Adrenal gland (tissue), 12 donors: ENCODE data around the gene MLC1. TPM values are rescaled to one million over a fixed set of nuclear protein-coding genes. Genes with fewer than 3 reads are reported as not detected.

Experiments
- DNase-seq, 7 donors: peaks; one replicate each; pipeline ENCODE4 v3.0.0-alpha.2; 2019 to 2020
- H3K27ac ChIP-seq, 5 donors: fragments of 200-600 bp; sonication (generic) in 4 of 5; 1 replicate in 3 of 5; 2 replicates in 2 of 5; pipeline versions ENCODE4 v1.5.1 to v1.8.0; 2016 to 2020; ENCODE audit warnings: mild to moderate bottlenecking in 1 of 5
- H3K27me3 ChIP-seq: fragments of 200-600 bp; 2 replicates; pipeline ENCODE4 v1.8.0; 2021
- H3K36me3 ChIP-seq, 2 donors: fragments of 200-600 bp; replicated peaks in 1 of 2; 1 replicate in 1 of 2; 2 replicates in 1 of 2; pipeline versions ENCODE4 v1.5.1 to v1.8.0; 2018 to 2022
- H3K4me1 ChIP-seq, 2 donors: fragments of 200-600 bp; replicated peaks in 1 of 2; 1 replicate in 1 of 2; 2 replicates in 1 of 2; pipeline versions ENCODE4 v1.5.1 to v1.8.0; 2018 to 2021
- H3K4me3 ChIP-seq, 4 donors: fragments of 200-600 bp; sonication (generic) in 3 of 4; one replicate each; pipeline ENCODE4 v1.5.1; 2016 to 2018
- H3K9me3 ChIP-seq, 3 donors: fragments of 200-600 bp; sonication (generic) in 1 of 3; replicated peaks in 1 of 3; 1 replicate in 2 of 3; 2 replicates in 1 of 3; pipeline versions ENCODE4 v1.5.1 to v1.8.0; 2016 to 2021
- CTCF ChIP-seq, 6 experiments: fragments of 450-650 bp in 4 of 6; fragments of 200-600 bp in 2 of 6; sonication (generic) in 1 of 6; IDR thresholded peaks; 1 replicate in 5 of 6; 2 replicates in 1 of 6; pipeline versions ENCODE4 v1.5.1 to v1.8.0; 2016 to 2021; ENCODE audit warnings: antibody characterized with exemption in 6 of 6, mild to moderate bottlenecking in 2 of 6, moderate library complexity in 1 of 6
- POLR2A ChIP-seq, 2 donors: fragments of 450-650 bp; IDR thresholded peaks; one replicate each; pipeline ENCODE4 v1.6.1; 2017; ENCODE audit warnings: antibody characterized with exemption in 2 of 2, mild to moderate bottlenecking in 2 of 2, moderate library complexity in 1 of 2
- WGBS, 4 donors: extraction: QIAGEN DNeasy Blood & Tissue Kit in 2 of 4; methylation state at CpG; one replicate each; pipeline versions ENCODE4 v1.1.5 to v1.1.7; 2013 to 2017; 5-methylcytosine and 5-hydroxymethylcytosine counted together
- intact Hi-C, 2 donors: fragments of 100-400 bp; cut with DNase I; formaldehyde crosslinking; loops; one replicate each; pipeline versions ENCODE4 v1.14.1 to v1.15.0; 2022 to 2023
- polyA plus RNA-seq, 3 donors: library from polyadenylated mRNA; stranded (reverse); fragments of 200-250 nt in 2 of 3; fragments of 350-450 nt in 1 of 3; fragmentation: Illumina TruSeq in 1 of 3; extraction: RNeasy Lipid Tissue Mini Kit (QIAGEN cat#74804) in 1 of 3; gene quantifications; one replicate each; pipeline ENCODE4 v1.2.3, GENCODE V29; 2013 to 2014
- total RNA-seq, 9 donors: library from RNA; depleted of rRNA in 4 of 9; stranded (reverse); fragments of >200 nt in 4 of 9; fragments of 120-200 nt in 1 of 9; fragmentation: NEBNext Ultra II Directional in 1 of 9; extraction: Animal tissue kit (Norgen Biotek cat#: 25700) in 1 of 9; gene quantifications; one replicate each; pipeline versions ENCODE4 v1.1.0 to v1.2.4, GENCODE V29; 2013 to 2023
- donor health status: healthy with polysubstance abuse.
- donor health status: Bipolar disorder and iron deficiency.
- donor health status: DM: yes; HTN: yes; CAD: no.
- donor health status: DM: no; HTN: no; CAD: no.
- donor health status: DM: no; HTN: no; CAD: no.
- donor health status: DM: yes; HTN: yes; CAD: no.

The MLC1 gene
- total and polyA plus RNA-seq, 12 donors: 0.03 to 0.22 TPM; not detected in 10

- TF ChIP-seq CTCF (IDR thresholded peaks at IDR 0.05) (no peak), POLR2A (IDR thresholded peaks at IDR 0.05) (no peak)
- H3K27me3 ChIP-seq: peaks cover 7% of the 10 kb centered on the region
- no peak overlapping the region for H3K27ac ChIP-seq
- H3K4me3 ChIP-seq: no peak overlapping the region
- no peaks in the 10 kb centered on the region for H3K4me1 ChIP-seq
- H3K9me3 ChIP-seq: no peaks in the 10 kb centered on the region
- WGBS, 4 donors: 69 to 87% (median 74%) methylated on average over 17 of the region's 17 CpGs
- no peak for DNase-seq
- intact Hi-C loops: no loop called here
- H3K36me3 ChIP-seq: no peaks in the 10 kb centered on the region
Measured at GRCh38 chr22:50074056-50074455, 11.2 kb downstream of the MLC1 start.

- 82 to 88% (median 86%) methylated on average over 19 to 28 of the region's 28 CpGs for WGBS, 4 donors
- DNase-seq: no peak
Measured at GRCh38 chr22:50072714-50073538, 12.3 kb downstream of the MLC1 start.

GRCh38 chr22:50072167-50072555 is 13.1 kb downstream of the MLC1 start:
- H3K9me3 ChIP-seq: no peaks in the 10 kb centered on the region
- no peak overlapping the region for H3K4me3 ChIP-seq
- intact Hi-C loops: no loop called here
- H3K27me3 ChIP-seq: peaks cover 7% of the 10 kb centered on the region
- no peaks in the 10 kb centered on the region for H3K36me3 ChIP-seq
- no peak for DNase-seq
- WGBS, 4 donors: 83 to 94% (median 90%) methylated on average over 3 to 9 of the region's 9 CpGs
- no peak overlapping the region for H3K27ac ChIP-seq
- no peaks in the 10 kb centered on the region for H3K4me1 ChIP-seq
- TF ChIP-seq CTCF (IDR thresholded peaks at IDR 0.05) (no peak), POLR2A (IDR thresholded peaks at IDR 0.05) (no peak)

More at GRCh38 chr22:50072714-50073538, 12.3 kb downstream of the MLC1 start:
- no peak overlapping the region for H3K4me3 ChIP-seq
- H3K36me3 ChIP-seq: no peaks in the 10 kb centered on the region
- intact Hi-C loops: no loop called here
- no peaks in the 10 kb centered on the region for H3K4me1 ChIP-seq
- TF ChIP-seq CTCF (IDR thresholded peaks at IDR 0.05) (no peak), POLR2A (IDR thresholded peaks at IDR 0.05) (no peak)
- peaks cover 7% of the 10 kb centered on the region for H3K27me3 ChIP-seq
- H3K9me3 ChIP-seq: no peaks in the 10 kb centered on the region
- no peak overlapping the region for H3K27ac ChIP-seq

GRCh38 chr22:50071432-50072166 is 13.6 kb downstream of the MLC1 start:
- H3K4me1 ChIP-seq: no peaks in the 10 kb centered on the region
- intact Hi-C loops: no loop called here
- H3K36me3 ChIP-seq: no peaks in the 10 kb centered on the region
- H3K27me3 ChIP-seq: peaks cover 7% of the 10 kb centered on the region
- WGBS, 4 donors: 76 to 92% (median 84%) methylated on average over 10 to 14 of the region's 14 CpGs
- H3K4me3 ChIP-seq: no peak overlapping the region
- TF ChIP-seq POLR2A (IDR thresholded peaks at IDR 0.05): no peak
- TF ChIP-seq CTCF (IDR thresholded peaks at IDR 0.05): no peak
- DNase-seq: no peak
- H3K9me3 ChIP-seq: no peaks in the 10 kb centered on the region
- H3K27ac ChIP-seq: no peak overlapping the region
